Measurements from ENCODE around the gene NANOG.
A peak's percentile ranks its signal among the peaks of the same experiment; 100 is the strongest.
"Not testable (repeated sequence)": the region's sequence is repeated elsewhere in the genome, so short reads cannot be mapped to it uniquely, and the experiment has no call there.

The NANOG gene

GRCh38 chr12:7806319-7806718, 17.1 kb downstream of the NANOG start:
- not testable (repeated sequence) for DNase-seq

GRCh38 chr12:7806863-7807487, 17.8 kb downstream of the NANOG start:
- peak; percentile 69 for DNase-seq

- not testable (repeated sequence) for DNase-seq
These were observed 36.6 kb downstream of the NANOG start for GRCh38 chr12:7825754-7826153.

- DNase-seq = not testable (repeated sequence)
These were observed 40.5 kb downstream of the NANOG start for GRCh38 chr12:7829737-7830136.

- DNase-seq = peak; percentile 48
These were observed 43.0 kb downstream of the NANOG start for GRCh38 chr12:7832059-7832696.

- DNase-seq = not testable (repeated sequence)
These were observed 44.0 kb downstream of the NANOG start for GRCh38 chr12:7833201-7833600.

GRCh38 chr12:7833831-7834230, 44.6 kb downstream of the NANOG start:
- no peak for DNase-seq

- no peak for DNase-seq
These were observed 45.5 kb downstream of the NANOG start for GRCh38 chr12:7834701-7835100.

- DNase-seq = no peak
These were observed 45.9 kb downstream of the NANOG start for GRCh38 chr12:7835116-7835515.

GRCh38 chr12:7835766-7836165, 46.6 kb downstream of the NANOG start:
- no peak for DNase-seq

GRCh38 chr12:7837366-7837765, 48.2 kb downstream of the NANOG start:
- no peak for DNase-seq

GRCh38 chr12:7839226-7839625, 50.0 kb downstream of the NANOG start:
- DNase-seq = not testable (repeated sequence)

- not testable (repeated sequence) for DNase-seq
These were observed 50.6 kb downstream of the NANOG start for GRCh38 chr12:7839848-7840247.

GRCh38 chr12:7842444-7842843, 53.2 kb downstream of the NANOG start:
- not testable (repeated sequence) for DNase-seq

GRCh38 chr12:7843149-7843548, 53.9 kb downstream of the NANOG start:
- DNase-seq = not testable (repeated sequence)

- peak; percentile 2 for DNase-seq
These were observed 54.4 kb downstream of the NANOG start for GRCh38 chr12:7843583-7843982.

GRCh38 chr12:7844116-7844515, 54.9 kb downstream of the NANOG start:
- DNase-seq = no peak

- not testable (repeated sequence) for DNase-seq
These were observed 58.3 kb downstream of the NANOG start for GRCh38 chr12:7847226-7848097.

GRCh38 chr12:7848098-7848422, 58.9 kb downstream of the NANOG start:
- not testable (repeated sequence) for DNase-seq

Data from GDM1 (cell line).